BJ (cell line): ENCODE data around the gene SCD5. TPM values are rescaled to one million over a fixed set of nuclear protein-coding genes. Genes with fewer than 3 reads are reported as not detected.

Experiments used
- CTCF ChIA-PET: fragments of 350-600 bp; formaldehyde crosslinking; extraction: SDS; loops from one replicate; lab custom pipeline; 2021; ENCODE audit warnings: antibody characterized with exemption, inconsistent platforms; lab: Yijun Ruan, JAX
- POLR2A ChIA-PET: fragments of 300-600 bp; sonication (Branson Sonifier 250); formaldehyde crosslinking; extraction: SDS; loops from one replicate; lab custom pipeline; 2021; ENCODE audit warnings: antibody characterized with exemption; lab: Charles Lee
- DNase-seq: peaks from one replicate; pipeline ENCODE4 v3.0.0-alpha.2; 2011; ENCODE audit warnings: low read depth
- H3K27me3 ChIP-seq: 2 replicates; pipeline ENCODE4 v1.6.0; 2011; ENCODE audit warnings: low read length; ENCODE audit not compliant: control insufficient read depth, insufficient read depth
- H3K36me3 ChIP-seq: 2 replicates; pipeline ENCODE4 v1.5.1; 2011; ENCODE audit warnings: low read length; ENCODE audit not compliant: control insufficient read depth, insufficient read depth
- H3K4me3 ChIP-seq: 2 replicates; pipeline ENCODE4 v1.5.1; 2011; ENCODE audit warnings: low read depth, mild to moderate bottlenecking, control low read depth, low read length
- CTCF ChIP-seq: IDR thresholded peaks from 2 replicates; pipeline ENCODE4 v1.5.1; 2011; ENCODE audit warnings: low read depth, mild to moderate bottlenecking, control low read depth, inconsistent platforms, low read length, moderate library complexity; ENCODE audit not compliant: insufficient read depth
- polyA plus RNA-seq: library from polyadenylated mRNA; depleted of rRNA; stranded (reverse); fragments of >200 nt; gene quantifications from 2 replicates; pipeline ENCODE4 v1.2.3, GENCODE V29; 2011

SCD5 gene
- polyA plus RNA-seq, 1 experiment: 32.5 TPM

GRCh38 chr4:82773057-82773456 lies 25.5 kb downstream of the SCD5 start:
- CTCF ChIA-PET: no interaction called here
- DNase-seq: no peak
- no peak for TF ChIP-seq CTCF
- Histone ChIP-seq H3K4me3 (no peak overlapping the region), H3K27me3 (no peaks in the 10 kb centered on the region), H3K36me3 (no peaks in the 10 kb centered on the region)
- POLR2A ChIA-PET: no interaction called here

- no peak for DNase-seq
- POLR2A ChIA-PET: no interaction called here
- no peak for TF ChIP-seq CTCF
- no peak overlapping the region for H3K4me3 ChIP-seq
- CTCF ChIA-PET: interaction anchor here (1.5 kb wide), 1 partner anchor 12 kb away, joined by 3 read pairs; no protein-coding TSS in a partner anchor
- no peaks in the 10 kb centered on the region for H3K36me3 ChIP-seq
- H3K27me3 ChIP-seq: no peaks in the 10 kb centered on the region
Observed at GRCh38 chr4:82770607-82771006, 28.0 kb downstream of the SCD5 start.

- POLR2A ChIA-PET: no interaction called here
- DNase-seq: no peak
- no peak for TF ChIP-seq CTCF
- CTCF ChIA-PET: no interaction called here
- Histone ChIP-seq H3K27me3 (no peaks in the 10 kb centered on the region), H3K36me3 (no peaks in the 10 kb centered on the region), H3K4me3 (no peak overlapping the region)
Observed at GRCh38 chr4:82765134-82765533, 33.5 kb downstream of the SCD5 start.

GRCh38 chr4:82761229-82761628 lies 37.4 kb downstream of the SCD5 start:
- TF ChIP-seq CTCF: no peak
- POLR2A ChIA-PET: no interaction called here
- H3K4me3 ChIP-seq: no peak overlapping the region
- no peaks in the 10 kb centered on the region for H3K36me3 ChIP-seq
- DNase-seq: no peak
- CTCF ChIA-PET: interaction anchor here (1.4 kb wide), 1 partner anchor 23 kb away, joined by 4 read pairs; no protein-coding TSS in a partner anchor
- no peaks in the 10 kb centered on the region for H3K27me3 ChIP-seq

GRCh38 chr4:82758701-82759685 lies 39.6 kb downstream of the SCD5 start:
- POLR2A ChIA-PET: no interaction called here
- no peak overlapping the region for H3K4me3 ChIP-seq

More at GRCh38 chr4:82758701-82759685, 39.6 kb downstream of the SCD5 start:
- CTCF ChIA-PET: interaction anchor here (0.7 kb wide), 1 partner anchor 91 kb away, joined by 3 read pairs; no protein-coding TSS in a partner anchor
- TF ChIP-seq CTCF: no peak
- H3K36me3 ChIP-seq: no peaks in the 10 kb centered on the region
- no peaks in the 10 kb centered on the region for H3K27me3 ChIP-seq
- no peak for DNase-seq
